ENCODE results near the gene CDH4.

CDH4 gene

DNA sequence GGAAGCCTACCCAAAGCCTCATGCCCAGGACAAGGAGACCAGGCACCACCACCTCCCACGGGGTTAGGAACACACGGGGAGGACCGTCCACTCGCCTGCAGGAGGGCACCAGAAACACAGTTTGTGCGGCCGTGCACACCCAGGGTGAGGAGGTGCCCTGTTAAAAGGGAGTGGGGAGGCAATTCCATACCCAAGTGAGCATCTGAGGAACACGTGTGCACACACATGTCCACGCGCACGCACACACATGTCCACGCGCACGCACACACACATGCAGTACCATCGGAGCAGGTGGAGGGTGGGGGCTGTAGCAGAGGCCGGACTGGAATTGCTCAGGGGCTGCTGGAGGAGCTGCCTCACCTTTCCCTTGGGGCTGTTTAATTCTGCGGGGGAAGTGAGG, 554.3 kb downstream of the CDH4 start:
- no peak for DNase-seq (ENCODE audit: extremely low read depth in 1 of 2, low read depth in 1 of 2)

- no peak for DNase-seq (ENCODE audit: extremely low read depth in 1 of 2, low read depth in 1 of 2)
Measured at GRCh38 chr20:61806995-61807394, 554.9 kb downstream of the CDH4 start.

GRCh38 chr20:61807471-61808160, 555.6 kb downstream of the CDH4 start:
- no peak for DNase-seq (ENCODE audit: extremely low read depth in 1 of 2, low read depth in 1 of 2)

- DNase-seq (ENCODE audit: extremely low read depth in 1 of 2, low read depth in 1 of 2), result no peak
Measured at GRCh38 chr20:61808447-61808846, 556.4 kb downstream of the CDH4 start.

DNA sequence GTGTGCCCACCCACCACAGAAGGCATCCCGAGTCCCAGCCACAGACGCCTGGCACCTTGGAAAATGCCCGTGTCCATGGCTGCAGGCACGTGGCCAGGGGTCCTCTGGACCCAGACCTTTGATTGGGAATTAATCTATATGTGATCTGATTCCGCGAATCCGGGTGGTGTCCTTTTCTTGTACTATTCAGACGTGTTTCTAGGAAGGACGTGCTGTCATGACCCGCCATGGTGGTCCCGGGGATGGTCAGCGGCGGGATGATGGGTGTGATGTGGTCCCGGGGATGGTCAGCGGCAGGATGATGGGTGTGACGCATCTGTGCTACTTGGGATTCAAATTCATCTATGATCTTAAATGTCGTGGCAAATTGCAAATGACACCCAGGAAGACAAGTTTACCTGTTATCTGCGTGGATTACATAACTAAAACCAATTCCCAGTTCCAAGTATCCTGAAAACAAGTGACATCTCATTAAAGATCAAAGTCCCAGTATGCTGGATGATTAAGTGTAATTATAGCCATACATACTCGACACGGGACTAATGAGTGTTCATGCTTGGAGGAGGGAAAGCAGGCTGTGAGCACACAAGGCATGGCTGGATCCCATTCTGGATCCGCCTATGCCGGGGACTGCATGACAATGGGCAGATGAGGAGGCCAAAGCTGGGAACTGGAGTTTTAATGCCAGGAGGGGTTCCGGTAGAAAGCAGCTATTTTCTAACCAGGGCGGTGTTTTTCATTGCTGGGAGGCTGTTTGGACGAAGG, 557.1 kb downstream of the CDH4 start:
- no peak for DNase-seq (ENCODE audit: extremely low read depth in 1 of 2, low read depth in 1 of 2)

DNA sequence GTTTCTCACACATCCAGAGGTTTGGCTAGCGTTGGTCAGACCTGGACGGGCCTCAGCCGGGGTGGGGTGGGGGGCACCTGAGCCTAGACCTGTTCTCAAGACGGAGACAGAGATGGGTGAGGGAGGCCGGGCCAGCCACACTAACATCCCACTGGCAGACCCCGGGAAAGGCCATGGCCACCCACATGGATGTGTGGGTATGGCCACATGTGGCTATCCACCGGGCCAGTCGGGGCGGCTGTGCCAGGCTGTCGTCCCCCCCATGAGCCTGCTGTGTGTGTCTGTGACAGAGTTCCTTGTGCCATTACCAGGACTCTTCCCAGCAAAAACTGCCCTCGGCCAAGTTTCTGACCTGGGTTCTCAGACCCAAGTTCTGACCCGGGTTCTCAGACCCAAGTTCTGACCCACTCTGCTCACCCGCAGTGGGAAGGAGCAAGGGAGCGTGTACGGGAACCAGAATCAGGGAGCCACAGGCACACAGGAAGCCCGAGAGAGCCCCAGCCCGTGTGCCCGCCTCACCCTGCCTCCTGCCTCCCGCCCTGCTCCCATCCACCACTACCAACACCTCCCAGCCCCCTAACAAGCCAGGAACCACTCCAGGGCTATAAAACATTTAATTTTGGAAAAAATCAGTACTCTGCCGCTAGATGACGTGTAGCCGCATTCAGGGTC, 558.1 kb downstream of the CDH4 start:
- no peak for DNase-seq (ENCODE audit: extremely low read depth in 1 of 2, low read depth in 1 of 2)

GRCh38 chr20:61810738-61811135, 558.7 kb downstream of the CDH4 start:
- DNase-seq (ENCODE audit: extremely low read depth in 1 of 2, low read depth in 1 of 2), result no peak

DNA sequence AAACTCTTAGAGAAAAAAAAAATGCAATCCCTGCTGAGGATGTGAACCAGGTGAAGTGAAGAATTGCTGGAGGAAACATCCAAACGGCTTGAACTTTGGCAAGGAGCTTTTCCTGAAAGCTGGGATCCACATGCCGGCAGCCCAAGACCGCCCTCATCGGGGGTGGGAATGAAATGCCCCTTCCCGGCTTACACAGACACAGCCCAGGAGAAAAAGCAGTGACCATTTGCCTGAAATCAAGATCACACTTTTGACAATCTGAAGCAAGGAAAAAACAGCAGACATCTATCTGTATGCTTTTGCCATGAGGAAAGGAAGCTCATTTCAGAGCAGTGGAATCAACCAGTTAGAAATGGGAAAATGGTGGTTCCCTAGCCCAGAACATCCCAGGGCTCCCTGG, 559.1 kb downstream of the CDH4 start:
- DNase-seq (ENCODE audit: extremely low read depth in 1 of 2, low read depth in 1 of 2), result no peak

- no peak for DNase-seq (ENCODE audit: extremely low read depth in 1 of 2, low read depth in 1 of 2)
Measured at GRCh38 chr20:61812121-61812844, 560.2 kb downstream of the CDH4 start.

DNA sequence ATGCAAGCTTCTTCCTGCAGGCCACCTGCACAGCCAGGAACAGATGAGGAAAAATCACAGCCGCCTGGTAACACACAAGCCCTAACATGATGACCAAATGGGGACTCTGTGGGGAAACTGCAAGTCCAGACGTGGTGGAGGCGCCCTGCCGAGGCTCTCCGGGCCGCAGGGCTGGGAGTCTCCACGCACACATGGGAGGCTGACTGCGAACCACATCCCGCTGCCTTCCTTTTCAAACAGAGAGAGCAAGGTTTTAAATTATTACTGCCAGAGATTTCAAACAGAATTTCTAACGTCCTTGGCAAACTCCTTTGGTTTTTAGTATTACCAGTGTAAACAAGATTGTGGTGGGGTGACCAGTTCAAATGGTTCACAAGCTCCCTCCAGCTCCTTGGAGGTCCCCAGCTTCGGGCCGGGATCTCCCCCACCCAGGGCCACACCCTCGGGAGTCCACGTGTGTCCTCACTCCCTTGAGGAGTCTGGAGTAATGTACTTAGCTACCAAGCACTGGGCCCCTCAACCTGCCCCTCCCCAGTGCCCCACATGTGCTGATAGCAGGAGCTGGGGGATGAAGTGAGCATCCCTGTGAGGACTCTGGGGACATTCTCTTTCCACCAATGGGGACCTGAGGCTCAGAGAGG, 560.9 kb downstream of the CDH4 start:
- DNase-seq (ENCODE audit: extremely low read depth in 1 of 2, low read depth in 1 of 2), result no peak

GRCh38 chr20:61813791-61814190, 561.7 kb downstream of the CDH4 start:
- DNase-seq (ENCODE audit: extremely low read depth in 1 of 2, low read depth in 1 of 2), result no peak

GRCh38 chr20:61814244-61814643, 562.2 kb downstream of the CDH4 start:
- DNase-seq (ENCODE audit: extremely low read depth in 1 of 2, low read depth in 1 of 2), result no peak

DNA sequence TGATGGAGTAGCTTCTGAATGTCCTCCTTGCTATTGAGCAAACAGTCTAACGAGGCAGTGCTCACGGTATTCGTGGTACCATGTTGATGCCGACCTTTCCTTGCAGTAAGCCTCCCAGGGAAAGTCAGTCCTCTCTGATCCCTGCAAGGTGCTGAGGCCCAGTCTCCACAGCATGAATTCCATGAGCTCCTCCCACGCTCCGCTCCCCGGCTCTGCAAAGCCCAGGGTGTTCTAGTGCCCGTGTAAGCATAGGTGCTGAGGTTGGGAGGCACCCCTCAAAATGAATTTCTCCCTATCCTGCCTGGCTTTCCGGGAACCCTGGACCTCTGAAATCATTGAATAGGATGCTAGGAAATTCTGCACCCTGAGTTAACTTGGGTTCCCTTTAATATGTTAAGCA, 562.7 kb downstream of the CDH4 start:
- no peak for DNase-seq (ENCODE audit: extremely low read depth in 1 of 2, low read depth in 1 of 2)

DNA sequence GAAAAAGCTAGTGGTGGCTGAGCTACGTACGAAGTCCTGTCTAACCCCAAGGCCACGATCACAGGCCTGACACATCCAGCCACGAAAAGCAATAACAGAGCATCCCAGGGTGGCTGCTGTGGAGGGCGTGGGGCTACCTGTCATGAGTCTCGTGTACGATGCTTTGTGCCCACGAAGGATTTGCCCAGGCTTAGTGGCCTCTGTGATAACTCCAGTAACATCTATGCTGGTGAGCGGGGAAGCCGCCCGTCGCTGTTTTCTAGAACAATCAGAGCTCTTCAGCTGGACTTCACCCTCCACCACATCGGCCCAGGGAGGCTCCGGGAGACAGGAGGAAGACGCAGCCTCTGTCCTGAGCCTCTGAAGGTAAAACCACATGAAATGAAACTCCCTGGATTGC, 563.1 kb downstream of the CDH4 start:
- DNase-seq (ENCODE audit: extremely low read depth in 1 of 2, low read depth in 1 of 2), result no peak

GRCh38 chr20:61815678-61816077, 563.6 kb downstream of the CDH4 start:
- DNase-seq (ENCODE audit: extremely low read depth in 1 of 2, low read depth in 1 of 2), result no peak

- DNase-seq (ENCODE audit: extremely low read depth in 1 of 2, low read depth in 1 of 2), result no peak
Measured at GRCh38 chr20:61816606-61817460, 564.8 kb downstream of the CDH4 start.

DNA sequence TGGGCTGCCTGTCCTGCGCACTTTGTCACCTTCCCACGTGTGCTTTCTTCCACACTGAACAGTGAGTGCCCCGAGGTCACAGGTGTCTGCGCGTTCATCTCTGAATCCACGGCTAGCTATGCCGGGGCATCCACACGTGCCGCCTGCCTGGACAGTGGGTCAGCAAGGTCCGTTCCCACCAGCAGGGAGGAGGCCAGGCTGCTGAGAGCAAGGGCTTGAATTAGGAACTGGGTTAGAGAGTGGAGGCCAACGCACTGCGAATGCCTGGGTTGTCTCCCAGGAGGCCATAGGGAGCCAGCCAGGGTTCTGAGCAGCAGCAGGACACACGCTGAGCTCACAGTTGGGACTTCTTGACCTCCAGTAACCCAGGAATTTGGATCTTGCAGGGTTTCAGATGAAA, 565.5 kb downstream of the CDH4 start:
- no peak for DNase-seq (ENCODE audit: extremely low read depth in 1 of 2, low read depth in 1 of 2)

DNA sequence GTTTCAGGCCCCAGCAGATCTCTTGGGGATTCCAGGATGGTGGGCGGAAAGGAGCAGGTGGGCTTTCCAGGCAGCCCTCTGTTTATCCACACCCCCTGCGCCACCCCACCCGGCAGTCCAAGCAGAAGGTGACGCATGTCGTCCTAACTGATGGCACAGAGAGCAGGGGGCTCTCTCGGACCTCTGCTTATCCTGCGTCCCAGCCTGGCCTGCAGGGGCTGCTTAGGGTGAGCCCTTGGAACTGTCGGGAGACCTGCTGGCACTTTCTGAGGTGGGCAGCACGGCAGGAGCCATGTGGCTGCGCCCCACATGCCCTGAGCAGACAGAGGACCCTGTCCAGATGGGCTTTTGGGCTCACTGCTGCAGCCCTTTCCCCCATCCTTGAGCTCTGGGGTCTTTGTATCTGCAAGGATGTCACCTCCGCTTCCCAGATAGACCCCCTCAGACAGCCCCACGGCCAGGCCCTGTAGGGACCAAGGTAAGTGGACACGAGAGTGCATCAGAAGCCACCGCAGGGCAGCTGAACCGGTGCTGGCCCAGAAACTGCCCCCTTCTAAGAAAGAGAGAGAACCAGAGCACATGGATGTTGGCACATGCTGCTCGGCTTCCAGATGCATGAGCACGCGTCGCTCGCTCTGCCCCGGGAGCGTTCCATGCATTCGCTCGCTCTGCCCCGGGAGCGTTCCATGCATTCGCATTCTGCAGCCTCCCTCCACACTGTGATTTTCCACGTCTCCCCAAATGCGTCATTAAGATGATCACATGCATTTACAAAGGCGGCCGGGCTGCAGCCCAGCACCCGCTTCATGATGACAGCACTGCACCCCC, 566.9 kb downstream of the CDH4 start:
- no peak for DNase-seq (ENCODE audit: extremely low read depth in 1 of 2, low read depth in 1 of 2)

DNA sequence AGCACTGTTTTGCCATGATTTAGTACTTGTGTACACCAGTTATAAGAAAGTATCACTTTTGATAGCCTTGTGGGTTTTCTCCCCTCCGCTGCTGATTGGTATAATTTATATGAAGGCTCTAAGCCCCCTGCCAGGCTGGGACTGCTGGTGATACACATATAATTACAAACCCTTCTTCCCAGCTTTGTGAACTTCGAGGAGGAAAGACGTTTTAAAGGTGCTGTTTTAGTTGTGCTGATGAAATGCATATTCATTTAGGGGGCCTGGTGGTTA, 567.4 kb downstream of the CDH4 start:
- no peak for DNase-seq (ENCODE audit: extremely low read depth in 1 of 2, low read depth in 1 of 2)

Data from activated CD8-positive, alpha-beta memory T cell treated with anti-CD3 and anti-CD28 coated beads for 1 hour (primary cell).